Left lobe of liver (tissue), 2 donors: Measurements from ENCODE around the gene ELAVL2. TPM values are rescaled to one million over a fixed set of nuclear protein-coding genes. Genes with fewer than 3 reads are reported as not detected.

ENCODE experiments used
- ATAC-seq: fragments of 200-7000 bp; cut with Tn5 transposase; one replicate; pipeline ENCODE4 v1.9.1; 2020; ENCODE audit warnings: mild to moderate bottlenecking, moderate library complexity
- DNase-seq: peaks from one replicate; pipeline ENCODE4 v3.0.0-alpha.2; 2020; ENCODE audit warnings: low spot score
- total RNA-seq: library from RNA; stranded (reverse); gene quantifications from one replicate; pipeline ENCODE4 v1.2.1, GENCODE V29; 2021
- donor health status: DM: no; HTN: no; CAD: no; lungs with moderate emphysema.
- donor health status: DM: no; HTN: yes; CAD: no.

The ELAVL2 gene
- 0.25 TPM for total RNA-seq

- ATAC-seq (peak; percentile 57), DNase-seq (peak; percentile 49)
Measured at GRCh38 chr9:23826120-23826629, at the start of gene ELAVL2. TSS of gene ELAVL2 (minus strand) at chr9:23826240. CDS start at chr9:23762234, 64,006 bp downstream.

GRCh38 chr9:23858234-23858633 lies 32.2 kb upstream of the ELAVL2 start:
- ATAC-seq, result no peak
- no peak for DNase-seq

DNA sequence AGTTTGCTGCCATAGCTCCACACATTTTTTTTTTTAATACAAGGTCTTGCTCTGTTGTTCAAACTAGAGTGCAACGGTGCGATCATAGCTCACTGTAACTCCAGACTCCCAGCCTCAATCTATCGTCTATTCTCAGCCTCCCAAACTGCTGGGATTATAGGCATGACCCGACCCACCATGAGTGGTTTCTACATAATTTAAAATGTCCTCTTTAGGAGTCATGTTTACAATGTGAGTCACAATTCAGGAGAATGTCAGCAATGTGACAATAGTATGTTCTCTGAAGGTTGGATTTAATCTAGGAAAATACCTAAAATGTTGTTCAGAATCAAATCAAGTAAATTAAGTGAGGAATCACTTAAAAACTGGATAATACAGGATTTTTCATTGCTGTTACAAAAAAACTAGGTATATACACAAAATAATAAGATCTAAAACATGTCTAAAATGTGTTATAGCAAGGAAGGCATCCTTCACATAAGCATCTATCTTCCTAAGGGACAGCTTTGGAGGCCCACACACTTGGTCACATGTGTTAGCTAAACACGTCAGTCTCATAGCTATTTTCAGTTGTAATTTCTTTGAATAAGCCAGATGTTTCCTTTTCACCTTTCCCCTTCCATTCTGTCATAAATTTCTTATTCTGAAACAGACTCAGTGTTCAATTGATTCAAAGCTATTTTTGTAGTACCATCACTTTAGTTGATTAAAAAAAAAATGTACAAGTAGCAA lies 30.0 kb upstream of the ELAVL2 start:
- no peak for ATAC-seq
- DNase-seq, result no peak

- DNase-seq (no peak), ATAC-seq (no peak)
Measured at GRCh38 chr9:23850690-23851629, 24.9 kb upstream of the ELAVL2 start.

GRCh38 chr9:23850242-23850689 lies 24.2 kb upstream of the ELAVL2 start:
- DNase-seq (no peak), ATAC-seq (no peak)

DNA sequence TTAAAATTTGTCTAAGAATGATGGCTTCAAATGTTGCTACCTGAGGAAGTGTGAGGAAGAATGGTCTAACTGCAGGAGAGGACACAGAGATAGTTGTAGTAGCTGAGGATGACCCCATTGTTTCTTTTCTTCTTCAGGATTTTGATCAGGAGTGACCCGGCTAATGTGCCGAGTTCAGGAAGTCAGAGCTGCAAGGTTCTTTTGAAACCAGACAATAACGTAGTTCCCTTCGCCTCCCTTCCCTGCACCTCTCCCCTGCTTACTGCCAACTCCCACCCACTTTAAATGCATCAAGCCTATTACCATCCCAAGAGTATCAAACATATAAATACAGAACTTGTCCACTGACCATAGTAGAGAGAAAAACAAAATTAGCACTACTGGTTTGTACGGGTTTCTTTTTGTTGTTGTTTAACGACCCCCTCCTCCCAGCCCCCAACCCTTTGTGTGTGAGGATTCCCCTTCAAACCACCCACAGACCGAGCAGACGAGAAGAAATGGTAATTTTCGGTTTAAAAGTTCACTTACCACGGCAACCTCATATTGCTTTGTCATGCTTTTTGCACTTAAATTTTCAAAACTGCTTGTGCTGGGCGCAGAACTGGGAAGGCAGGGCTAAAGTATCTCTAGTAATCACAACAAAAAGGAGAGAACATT lies 23.5 kb upstream of the ELAVL2 start:
- no peak for ATAC-seq
- DNase-seq, result no peak

- DNase-seq, result no peak
- ATAC-seq, result no peak
Measured at GRCh38 chr9:23842565-23843129, 16.6 kb upstream of the ELAVL2 start.

GRCh38 chr9:23841304-23841703 lies 15.3 kb upstream of the ELAVL2 start:
- ATAC-seq (no peak), DNase-seq (no peak)

DNA sequence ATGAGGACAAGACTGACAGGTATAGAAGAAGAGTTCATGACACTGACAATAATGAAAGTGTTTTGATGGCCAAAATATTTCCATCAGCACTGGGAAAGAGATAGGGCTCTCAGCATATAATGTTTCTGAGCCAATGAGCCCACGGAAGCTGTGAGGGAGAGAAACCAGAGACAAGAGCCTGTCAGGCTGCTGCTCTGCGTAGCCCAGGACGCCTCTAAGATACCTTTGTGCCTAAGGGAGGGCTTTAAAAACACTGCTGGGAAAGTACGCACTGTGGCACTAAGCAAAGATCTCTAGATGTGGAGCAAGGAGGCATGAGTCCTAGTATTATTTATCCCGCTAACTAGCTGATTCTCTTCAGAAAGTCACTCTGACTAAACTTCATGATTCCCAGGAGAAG lies 11.0 kb upstream of the ELAVL2 start:
- DNase-seq, result no peak
- no peak for ATAC-seq

GRCh38 chr9:23830929-23831730 lies 5.1 kb upstream of the ELAVL2 start:
- DNase-seq (no peak), ATAC-seq (no peak)

- no peak for DNase-seq
- ATAC-seq, result no peak
Measured at GRCh38 chr9:23830476-23830805, 4.4 kb upstream of the ELAVL2 start.

DNA sequence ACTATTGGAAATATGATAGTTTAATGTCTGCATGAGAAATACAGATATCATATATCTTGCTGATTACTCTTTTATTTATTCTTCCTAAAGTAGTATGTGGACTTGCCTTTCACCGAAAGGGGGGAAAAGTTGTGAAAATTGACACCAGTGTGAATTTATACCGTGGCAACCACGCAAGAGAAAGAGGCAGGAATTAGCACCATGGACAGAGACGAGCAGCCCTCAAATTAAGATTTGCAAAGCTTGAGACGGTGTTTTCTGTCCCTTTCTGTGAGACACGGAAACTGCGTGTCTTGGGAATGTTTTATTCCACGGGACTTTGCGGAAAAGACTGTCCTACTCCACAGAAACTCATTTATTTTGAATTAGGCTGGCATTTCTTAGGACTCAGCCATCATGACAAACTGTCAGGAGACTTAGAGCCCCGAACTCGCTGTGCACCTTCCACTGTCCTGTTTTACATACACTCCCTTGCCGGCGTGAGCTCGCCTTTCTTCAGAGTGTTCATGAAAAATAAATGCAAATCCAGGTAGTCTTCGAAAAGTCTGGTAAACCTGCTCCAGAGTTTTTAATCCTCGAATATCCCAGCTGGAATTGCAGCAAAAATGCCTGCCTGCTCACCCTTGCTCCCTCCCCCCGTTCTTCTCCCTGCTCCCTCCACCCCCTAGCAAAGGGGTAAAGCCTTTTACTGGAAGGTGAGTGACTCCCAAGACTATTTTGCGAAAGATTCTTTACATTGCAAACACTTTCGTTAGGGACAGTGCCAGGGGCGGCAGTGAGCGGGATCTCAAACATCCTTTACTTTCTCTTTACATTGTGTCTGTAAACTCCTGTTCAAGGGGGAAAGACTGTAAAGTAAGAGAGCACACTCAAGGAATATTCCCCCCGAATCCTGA lies 3.8 kb upstream of the ELAVL2 start:
- ATAC-seq, result peak; percentile 56
- DNase-seq, result no peak

- DNase-seq, result no peak
- ATAC-seq, result no peak
Measured at GRCh38 chr9:23825700-23826099, 340 bp downstream of the ELAVL2 start.

- no peak for DNase-seq
- no peak for ATAC-seq
Measured at GRCh38 chr9:23824830-23825591, 1.0 kb downstream of the ELAVL2 start.

- DNase-seq, result no peak
- no peak for ATAC-seq
Measured at GRCh38 chr9:23823986-23824829, 1.8 kb downstream of the ELAVL2 start.

DNA sequence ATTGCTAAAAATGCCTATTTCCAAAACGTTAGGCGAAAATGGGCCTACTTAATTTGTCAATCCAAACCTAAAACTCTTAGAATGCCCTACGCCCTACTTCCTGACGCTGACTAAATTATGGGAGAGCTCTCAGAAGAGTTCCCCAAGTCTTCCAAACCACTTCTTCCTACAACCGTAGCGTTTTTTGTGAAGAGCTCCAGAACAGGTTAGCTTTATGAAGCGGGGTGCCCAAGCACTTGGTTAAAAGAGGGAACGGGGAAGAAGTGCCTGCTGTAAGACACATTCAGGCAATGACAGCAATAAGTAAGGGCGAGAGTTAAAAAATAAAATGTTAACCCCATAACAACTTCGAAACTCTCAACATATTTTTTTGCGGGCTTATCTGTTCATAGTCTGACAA lies 2.8 kb downstream of the ELAVL2 start:
- no peak for ATAC-seq
- no peak for DNase-seq
